Panc1 (cell line): Measurements from ENCODE around the gene GBA3. TPM values are rescaled to one million over a fixed set of nuclear protein-coding genes. Genes with fewer than 3 reads are reported as not detected.

Source experiments
- ATAC-seq: fragments of 200-7000 bp; cut with Tn5 transposase; 2 replicates; pipeline ENCODE4 v1.9.1; 2020; ENCODE audit warnings: mild to moderate bottlenecking, moderate library complexity
- BruUV-seq: library from RNA; stranded (reverse); fragments of 400-500 nt; replicated peaks from 2 replicates; lab custom pipeline; 2021; lab: Mats Ljungman, UMichigan
- CTCF ChIA-PET: fragments of 300-600 bp; sonication (Branson Sonifier 250); formaldehyde crosslinking; loops from one replicate; lab custom pipeline; 2022; ENCODE audit warnings: antibody characterized with exemption; lab: Charles Lee
- POLR2A ChIA-PET: fragments of 300-600 bp; sonication (Branson Sonifier 250); formaldehyde crosslinking; loops from one replicate; lab custom pipeline; 2022; ENCODE audit warnings: antibody characterized with exemption; lab: Charles Lee
- DNase-seq: peaks from one replicate; pipeline ENCODE4 v3.0.0-alpha.2; 2010; ENCODE audit warnings: low read depth, low spot score
- H3K27ac ChIP-seq: 2 replicates; pipeline ENCODE4 v1.5.1; 2011; ENCODE audit warnings: mild to moderate bottlenecking, low read length, inconsistent platforms
- H3K27me3 ChIP-seq: fragments of 200-500 bp; sonication (Bioruptor generic); 2 replicates; pipeline ENCODE4 v1.6.0; 2014; ENCODE audit warnings: low read length, inconsistent platforms; ENCODE audit not compliant: control insufficient read depth, insufficient read depth
- H3K36me3 ChIP-seq: fragments of 200-500 bp; sonication (Bioruptor generic); 2 replicates; pipeline ENCODE4 v1.5.1; 2014; ENCODE audit warnings: inconsistent platforms, mild to moderate bottlenecking, low read length, moderate library complexity; ENCODE audit not compliant: control insufficient read depth, insufficient read depth
- H3K4me1 ChIP-seq: 2 replicates; pipeline ENCODE4 v1.5.1; 2011; ENCODE audit warnings: inconsistent platforms, mild to moderate bottlenecking, low read length, moderate library complexity; ENCODE audit not compliant: control insufficient read depth, insufficient read depth
- H3K4me3 ChIP-seq, 2 experiments: 2 replicates each; pipeline ENCODE4 v1.5.1; 2011 to 2012; ENCODE audit warnings: low read depth in 2 of 2, low read length in 2 of 2, mild to moderate bottlenecking in 2 of 2, inconsistent platforms in 1 of 2, moderate library complexity in 1 of 2
- H3K9me3 ChIP-seq: fragments of 200-500 bp; sonication (Bioruptor generic); 2 replicates; pipeline ENCODE4 v1.5.1; 2014; ENCODE audit warnings: low read depth, mild to moderate bottlenecking, inconsistent platforms, low read length, moderate library complexity; ENCODE audit not compliant: control insufficient read depth, insufficient read depth
- POLR2AphosphoS5 ChIP-seq: IDR thresholded peaks from 2 replicates; pipeline ENCODE4 v1.6.1; 2012; ENCODE audit warnings: mild to moderate bottlenecking, low read depth, low read length, moderate library complexity
- SIN3A ChIP-seq: IDR thresholded peaks from 2 replicates; pipeline ENCODE4 v1.6.1; 2012; ENCODE audit warnings: low read depth, mild to moderate bottlenecking, low read length, moderate library complexity, borderline replicate concordance; ENCODE audit not compliant: insufficient read depth
- TCF7L2 ChIP-seq: IDR thresholded peaks from 2 replicates; pipeline ENCODE4 v1.6.1; 2011; ENCODE audit warnings: mild to moderate bottlenecking, low read depth, low read length, inconsistent platforms
- in situ Hi-C: cut with HindIII; loops from 2 replicates; pipeline ENCODE4 v1.10.0; 2016; ENCODE audit warnings: low sequenced_read_pairs, low pct_unique_long_range_greater_than_20kb
- intact Hi-C: fragments of 100-400 bp; cut with micrococcal nuclease; formaldehyde crosslinking; loops from one replicate; pipeline ENCODE4 v1.10.0; 2022; ENCODE audit not compliant: unreplicated experiment
- total RNA-seq: library from RNA; stranded (reverse); gene quantifications from one replicate; pipeline ENCODE4 v1.2.1, GENCODE V29; 2021; ENCODE audit not compliant: unreplicated experiment
- TF ChIP-seq, protein P1 (sequence below), 2 experiments: IDR thresholded peaks; 2 replicates each; pipeline ENCODE4 v1.6.1; 2011 to 2012; ENCODE audit warnings: low read depth in 2 of 2, control low read depth in 1 of 2, low read length in 1 of 2, mild to moderate bottlenecking in 1 of 2, moderate library complexity in 1 of 2; ENCODE audit not compliant: insufficient read depth in 1 of 2
- TF ChIP-seq, protein P2 (sequence below): fragments of 450-650 bp; IDR thresholded peaks from 2 replicates; pipeline ENCODE4 v1.5.1; 2017; ENCODE audit warnings: mild to moderate bottlenecking

Gene GBA3
- total RNA-seq, 1 experiment from 2014 or later = not detected

DNA sequence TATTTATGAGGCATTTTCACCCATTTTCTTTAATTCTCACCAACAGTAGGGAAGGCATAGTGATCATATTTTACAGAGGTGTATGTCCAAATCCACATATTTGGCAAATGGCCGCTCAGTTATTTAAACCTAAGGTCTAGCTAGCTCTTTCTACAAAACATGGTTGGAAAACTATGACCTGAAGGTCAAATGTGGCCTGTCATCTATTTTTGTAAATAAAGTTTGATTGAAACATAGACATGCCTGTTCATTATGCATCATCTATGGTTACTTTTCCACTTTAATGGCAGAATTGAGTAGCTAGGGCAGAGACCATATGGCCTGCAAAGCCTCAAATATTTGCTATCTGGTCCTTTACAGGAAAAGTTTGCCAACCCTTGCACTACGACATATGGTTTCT is 44.2 kb downstream of the GBA3 start:
- in situ Hi-C loops (no loop called here), intact Hi-C loops (no loop called here)
- no TSS peak for BruUV-seq
- CTCF ChIA-PET = no interaction called here
- H3K36me3 ChIP-seq = no peaks in the 10 kb centered on the region
- no peak for DNase-seq
- no peak overlapping the region for H3K27ac ChIP-seq
- POLR2A ChIA-PET = no interaction called here
- H3K4me3 ChIP-seq = no peak overlapping the region
- no peak for ATAC-seq
- H3K4me1 ChIP-seq = no peaks in the 10 kb centered on the region
- no peaks in the 10 kb centered on the region for H3K27me3 ChIP-seq
- TF ChIP-seq, protein P1, sequence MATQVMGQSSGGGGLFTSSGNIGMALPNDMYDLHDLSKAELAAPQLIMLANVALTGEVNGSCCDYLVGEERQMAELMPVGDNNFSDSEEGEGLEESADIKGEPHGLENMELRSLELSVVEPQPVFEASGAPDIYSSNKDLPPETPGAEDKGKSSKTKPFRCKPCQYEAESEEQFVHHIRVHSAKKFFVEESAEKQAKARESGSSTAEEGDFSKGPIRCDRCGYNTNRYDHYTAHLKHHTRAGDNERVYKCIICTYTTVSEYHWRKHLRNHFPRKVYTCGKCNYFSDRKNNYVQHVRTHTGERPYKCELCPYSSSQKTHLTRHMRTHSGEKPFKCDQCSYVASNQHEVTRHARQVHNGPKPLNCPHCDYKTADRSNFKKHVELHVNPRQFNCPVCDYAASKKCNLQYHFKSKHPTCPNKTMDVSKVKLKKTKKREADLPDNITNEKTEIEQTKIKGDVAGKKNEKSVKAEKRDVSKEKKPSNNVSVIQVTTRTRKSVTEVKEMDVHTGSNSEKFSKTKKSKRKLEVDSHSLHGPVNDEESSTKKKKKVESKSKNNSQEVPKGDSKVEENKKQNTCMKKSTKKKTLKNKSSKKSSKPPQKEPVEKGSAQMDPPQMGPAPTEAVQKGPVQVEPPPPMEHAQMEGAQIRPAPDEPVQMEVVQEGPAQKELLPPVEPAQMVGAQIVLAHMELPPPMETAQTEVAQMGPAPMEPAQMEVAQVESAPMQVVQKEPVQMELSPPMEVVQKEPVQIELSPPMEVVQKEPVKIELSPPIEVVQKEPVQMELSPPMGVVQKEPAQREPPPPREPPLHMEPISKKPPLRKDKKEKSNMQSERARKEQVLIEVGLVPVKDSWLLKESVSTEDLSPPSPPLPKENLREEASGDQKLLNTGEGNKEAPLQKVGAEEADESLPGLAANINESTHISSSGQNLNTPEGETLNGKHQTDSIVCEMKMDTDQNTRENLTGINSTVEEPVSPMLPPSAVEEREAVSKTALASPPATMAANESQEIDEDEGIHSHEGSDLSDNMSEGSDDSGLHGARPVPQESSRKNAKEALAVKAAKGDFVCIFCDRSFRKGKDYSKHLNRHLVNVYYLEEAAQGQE (IDR thresholded peaks at IDR 0.05; ENCODE audit: insufficient read depth in 1 of 2, low read depth in 2 of 2, low read length in 1 of 2) = no peak
- TF ChIP-seq, protein P2, sequence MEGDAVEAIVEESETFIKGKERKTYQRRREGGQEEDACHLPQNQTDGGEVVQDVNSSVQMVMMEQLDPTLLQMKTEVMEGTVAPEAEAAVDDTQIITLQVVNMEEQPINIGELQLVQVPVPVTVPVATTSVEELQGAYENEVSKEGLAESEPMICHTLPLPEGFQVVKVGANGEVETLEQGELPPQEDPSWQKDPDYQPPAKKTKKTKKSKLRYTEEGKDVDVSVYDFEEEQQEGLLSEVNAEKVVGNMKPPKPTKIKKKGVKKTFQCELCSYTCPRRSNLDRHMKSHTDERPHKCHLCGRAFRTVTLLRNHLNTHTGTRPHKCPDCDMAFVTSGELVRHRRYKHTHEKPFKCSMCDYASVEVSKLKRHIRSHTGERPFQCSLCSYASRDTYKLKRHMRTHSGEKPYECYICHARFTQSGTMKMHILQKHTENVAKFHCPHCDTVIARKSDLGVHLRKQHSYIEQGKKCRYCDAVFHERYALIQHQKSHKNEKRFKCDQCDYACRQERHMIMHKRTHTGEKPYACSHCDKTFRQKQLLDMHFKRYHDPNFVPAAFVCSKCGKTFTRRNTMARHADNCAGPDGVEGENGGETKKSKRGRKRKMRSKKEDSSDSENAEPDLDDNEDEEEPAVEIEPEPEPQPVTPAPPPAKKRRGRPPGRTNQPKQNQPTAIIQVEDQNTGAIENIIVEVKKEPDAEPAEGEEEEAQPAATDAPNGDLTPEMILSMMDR = no peak
- TF ChIP-seq SIN3A (no peak), TCF7L2 (no peak), POLR2AphosphoS5 (no peak)
- no peaks in the 10 kb centered on the region for H3K9me3 ChIP-seq

DNA sequence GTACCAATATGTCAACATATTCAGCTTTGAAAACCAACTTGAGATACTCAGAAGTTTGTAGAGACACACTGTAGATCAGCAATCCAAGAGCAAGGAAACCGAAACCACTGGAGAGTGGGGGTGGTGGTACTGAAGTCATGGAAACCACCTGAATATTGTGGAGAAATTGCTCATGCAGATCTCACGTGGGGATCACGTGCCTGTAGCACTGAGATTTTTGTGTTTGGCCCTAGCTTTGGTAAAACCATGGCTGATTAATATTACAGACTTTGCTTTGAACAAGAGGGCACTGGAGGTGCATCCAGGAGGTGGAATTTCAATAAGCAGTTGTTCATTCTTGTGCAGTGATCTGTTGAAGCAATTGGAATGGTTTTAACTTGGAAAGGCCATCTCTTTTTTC is 47.2 kb downstream of the GBA3 start:
- Histone ChIP-seq H3K36me3 (no peaks in the 10 kb centered on the region), H3K4me1 (no peaks in the 10 kb centered on the region), H3K27me3 (no peaks in the 10 kb centered on the region), H3K9me3 (no peaks in the 10 kb centered on the region), H3K4me3 (no peak overlapping the region), H3K27ac (no peak overlapping the region)
- BruUV-seq = no TSS peak
- no peak for ATAC-seq
- in situ Hi-C loops = no loop called here
- DNase-seq = no peak
- intact Hi-C loops = no loop called here
- TF ChIP-seq POLR2AphosphoS5 (no peak), SIN3A (no peak), TCF7L2 (no peak)
- TF ChIP-seq, protein P2 = no peak
- TF ChIP-seq, protein P1 (IDR thresholded peaks at IDR 0.05; ENCODE audit: insufficient read depth in 1 of 2, low read depth in 2 of 2, low read length in 1 of 2) = no peak
- POLR2A ChIA-PET = interaction anchor here (0.6 kb wide), 1 partner anchor 37 kb away, joined by 3 read pairs; no protein-coding TSS in a partner anchor
- CTCF ChIA-PET = no interaction called here
